K562 (cell line): ENCODE measurements around the gene RNF150. TPM values are rescaled to one million over a fixed set of nuclear protein-coding genes. Genes with fewer than 3 reads are reported as not detected.

Experiments
- ATAC-seq: fragments of 200-7000 bp; cut with Tn5 transposase; 3 replicates; pipeline ENCODE4 v1.9.1; 2020; ENCODE audit warnings: moderate library complexity
- BruUV-seq: library from RNA; stranded (reverse); fragments of 400-500 nt; replicated peaks from 2 replicates; lab custom pipeline; 2021; lab: Mats Ljungman, UMichigan
- CTCF ChIA-PET: fragments of 300-600 bp; formaldehyde crosslinking; extraction: SDS; loops from one replicate; lab custom pipeline; 2021; ENCODE audit warnings: low intra/inter-chr PET ratio; lab: Yijun Ruan, JAX
- POLR2A ChIA-PET: fragments of 300-600, 350-650 bp; sonication (Branson Sonifier 250); formaldehyde crosslinking; extraction: SDS; loops from one replicate; lab custom pipeline; 2021; ENCODE audit warnings: antibody characterized with exemption, inconsistent platforms; lab: Yijun Ruan, JAX
- DNase-seq, 4 experiments: peaks; one replicate each; pipeline versions ENCODE4 v3.0.0 to v3.0.0-alpha.2; 2011 to 2018; ENCODE audit warnings: low spot score in 3 of 4, mixed read lengths in 3 of 4; ENCODE audit errors: extremely low read depth in 1 of 4
- FAIRE-seq: peaks from 2 replicates; lab custom pipeline; 2011; peaks lifted over from hg19 to GRCh38; lab: Jason Lieb, UNC
- H2AFZ ChIP-seq: 2 replicates; pipeline ENCODE4 v1.6.0; 2011; ENCODE audit warnings: low read depth, low read length, control low read depth, inconsistent platforms
- H3K27ac ChIP-seq: fragments of 200-600 bp; 3 replicates; pipeline ENCODE4 v1.8.0; 2011; ENCODE audit warnings: low read depth, mild to moderate bottlenecking, control low read depth, inconsistent platforms, low read length, moderate library complexity, mixed read lengths; ENCODE audit errors: extremely low read depth
- H3K27me3 ChIP-seq, 2 experiments: fragments of 300-600 bp in 1 of 2; 2 replicates in 1 of 2; 3 replicates in 1 of 2; pipeline versions ENCODE4 v1.6.0 to v1.8.0; 2011; ENCODE audit warnings: inconsistent platforms in 2 of 2, low read length in 2 of 2, mild to moderate bottlenecking in 1 of 2, mixed read lengths in 1 of 2, moderate library complexity in 1 of 2; ENCODE audit not compliant: control insufficient read depth in 2 of 2, insufficient read depth in 2 of 2
- H3K36me3 ChIP-seq: fragments of 300-600 bp; 3 replicates; pipeline ENCODE4 v1.8.0; 2011; ENCODE audit warnings: mild to moderate bottlenecking, low read length, inconsistent platforms; ENCODE audit not compliant: control insufficient read depth, insufficient read depth
- H3K4me1 ChIP-seq, 2 experiments: fragments of 200-600 bp in 1 of 2; replicated peaks in 1 of 2; 2 replicates in 1 of 2; 3 replicates in 1 of 2; pipeline versions ENCODE4 v1.5.1 to v1.8.0; 2011; ENCODE audit warnings: inconsistent platforms in 2 of 2, low read length in 2 of 2, mild to moderate bottlenecking in 1 of 2, mixed read lengths in 1 of 2, moderate library complexity in 1 of 2; ENCODE audit not compliant: control insufficient read depth in 2 of 2, insufficient read depth in 2 of 2
- H3K4me2 ChIP-seq: 2 replicates; pipeline ENCODE4 v1.6.1; 2011; ENCODE audit warnings: low read length, control low read depth, inconsistent platforms, mixed read lengths; ENCODE audit not compliant: insufficient read depth
- H3K4me3 ChIP-seq: fragments of 200-600 bp; sonication (generic), shearing (Covaris generic); 2 replicates; pipeline ENCODE4 v1.5.1; 2016; ENCODE audit warnings: control low read depth, inconsistent platforms
- H3K79me2 ChIP-seq: fragments of 200-600 bp; 3 replicates; pipeline ENCODE4 v1.8.0; 2011; ENCODE audit warnings: low read length, inconsistent platforms; ENCODE audit not compliant: control insufficient read depth, insufficient read depth
- H3K9ac ChIP-seq, 2 experiments: 2 replicates each; pipeline versions ENCODE4 v1.6.0 to v1.6.1; 2011; ENCODE audit warnings: low read depth in 2 of 2, low read length in 2 of 2, control low read depth in 1 of 2, inconsistent platforms in 1 of 2, mild to moderate bottlenecking in 1 of 2, mixed read lengths in 1 of 2; ENCODE audit not compliant: insufficient read depth in 1 of 2
- H3K9me1 ChIP-seq: one replicate; pipeline ENCODE4 v1.6.0; 2011; ENCODE audit warnings: inconsistent platforms, mild to moderate bottlenecking, low read length, moderate library complexity; ENCODE audit not compliant: control insufficient read depth, insufficient read depth
- H3K9me3 ChIP-seq: replicated peaks from 2 replicates; pipeline ENCODE4 v1.5.1; 2011; ENCODE audit warnings: low read depth, low read length, inconsistent platforms; ENCODE audit not compliant: control insufficient read depth, insufficient read depth
- H4K20me1 ChIP-seq: replicated peaks from 2 replicates; pipeline ENCODE4 v1.6.1; 2011; ENCODE audit warnings: low read length, inconsistent platforms, mixed read lengths; ENCODE audit not compliant: control insufficient read depth, insufficient read depth
- BHLHE40 ChIP-seq: IDR thresholded peaks from 2 replicates; pipeline ENCODE4 v1.6.1; 2011; ENCODE audit warnings: low read length, improper control_type of control experiment
- C11orf30 ChIP-seq: fragments of 450-650 bp; IDR thresholded peaks from 2 replicates; pipeline ENCODE4 v1.6.1; 2016; ENCODE audit warnings: low read depth, mild to moderate bottlenecking
- CC2D1A ChIP-seq: fragments of 450-650 bp; IDR thresholded peaks from 2 replicates; pipeline ENCODE4 v1.6.1; 2017; ENCODE audit warnings: mild to moderate bottlenecking
- MAFF ChIP-seq: IDR thresholded peaks from 2 replicates; pipeline ENCODE4 v1.6.1; 2012; ENCODE audit warnings: low read length, improper control_type of control experiment
- MAFG ChIP-seq: fragments of 450-650 bp; conservative IDR thresholded peaks from 2 replicates; pipeline ENCODE4 v1.6.1; 2016; ENCODE audit warnings: missing genetic modification characterization, missing compliant biosample characterization
- MAFK ChIP-seq: IDR thresholded peaks from 2 replicates; pipeline ENCODE4 v1.6.1; 2011; ENCODE audit warnings: low read length, improper control_type of control experiment
- NFE2L1 ChIP-seq: fragments of 450-650 bp; IDR thresholded peaks from 2 replicates; pipeline ENCODE4 v1.6.1; 2016; ENCODE audit warnings: missing genetic modification characterization, low read depth, mild to moderate bottlenecking, missing compliant biosample characterization, moderate library complexity, borderline replicate concordance
- PRPF4 ChIP-seq: fragments of 200-400 bp; formaldehyde crosslinking; IDR thresholded peaks from one replicate; pipeline ENCODE4 v1.6.1; 2017; ENCODE audit warnings: low read length, low read depth, mild to moderate bottlenecking; ENCODE audit not compliant: insufficient read depth, poor library complexity, severe bottlenecking
- ZFPM2 ChIP-seq: fragments of 250-450 bp; sonication (Bioruptor Pico); IDR thresholded peaks from 2 replicates; pipeline ENCODE4 v1.5.1; 2022; ENCODE audit warnings: mild to moderate bottlenecking
- ZNF140 ChIP-seq: fragments of 250-450 bp; sonication (Bioruptor Pico); IDR thresholded peaks from 2 replicates; pipeline ENCODE4 v1.8.0; 2021; ENCODE audit warnings: moderate library complexity, mild to moderate bottlenecking, inconsistent platforms
- ZNF316 ChIP-seq: fragments of 450-650 bp; IDR thresholded peaks from 2 replicates; pipeline ENCODE4 v1.6.1; 2016
- ZNF583 ChIP-seq: fragments of 250-450 bp; sonication (Bioruptor Pico); IDR thresholded peaks from 2 replicates; pipeline ENCODE4 v1.4.0; 2020
- WGBS: fragments of 100-300 bp; shearing (Covaris generic); methylation state at CpG from one replicate; pipeline ENCODE4 v1.1.6; 2016; ENCODE audit warnings: low coverage, mixed read lengths; ENCODE audit not compliant: insufficient coverage; ENCODE audit errors: missing lambda C conversion rate; 5-methylcytosine and 5-hydroxymethylcytosine counted together
- in situ Hi-C: fragments of 300-500 bp; cut with MboI; formaldehyde crosslinking; loops from 4 replicates; pipeline ENCODE4 v1.15.0; 2018; ENCODE audit warnings: inconsistent platforms, mixed read lengths
- intact Hi-C: fragments of 100-400 bp; cut with micrococcal nuclease; formaldehyde crosslinking; loops from 2 replicates; pipeline ENCODE4 v1.14.2; 2022
- polyA plus RNA-seq, 8 experiments: library from polyadenylated mRNA; depleted of rRNA in 4 of 8; stranded (reverse) in 5 of 8; unstranded in 3 of 8; fragments of >200 nt; fragmentation: Nextera tagmentation in 2 of 8; fragmentation: Illumina TruSeq in 1 of 8; extraction: Ambion mirVana in 2 of 8; extraction: Trizol in 1 of 8; gene quantifications; 2 replicates each; pipeline versions ENCODE4 v1.2.1 to v1.2.3, GENCODE V29; 2011 to 2014; ENCODE audit warnings: inconsistent platforms in 1 of 8, missing spikeins in 1 of 8
- total RNA-seq, 7 experiments: library from RNA; depleted of rRNA in 6 of 7; stranded (reverse); fragments of >200 nt in 6 of 7; fragmentation: Illumina TruSeq in 2 of 7; extraction: Trizol in 2 of 7; gene quantifications; 2 replicates each; pipeline versions ENCODE4 v1.2.1 to v1.2.3, GENCODE V29; 2011 to 2021; ENCODE audit warnings: low replicate concordance in 1 of 7
- TF ChIP-seq, protein P1 (sequence below): fragments of 450-650 bp; IDR thresholded peaks from 2 replicates; pipeline ENCODE4 v1.6.1; 2016; ENCODE audit warnings: borderline replicate concordance

RNF150 gene
- total and polyA plus RNA-seq, 9 of the 15 experiments (the other 6 are each of a cell fraction or from before 2014, with no cell fraction given) = 0.09 TPM; not detected in 8

- WGBS = 0% methylated on average over 1 of the region's 1 CpG
- CTCF ChIA-PET = no interaction called here
Observed at GRCh38 chr4:140849526-140849925, 283.7 kb downstream of the RNF150 start.

DNA sequence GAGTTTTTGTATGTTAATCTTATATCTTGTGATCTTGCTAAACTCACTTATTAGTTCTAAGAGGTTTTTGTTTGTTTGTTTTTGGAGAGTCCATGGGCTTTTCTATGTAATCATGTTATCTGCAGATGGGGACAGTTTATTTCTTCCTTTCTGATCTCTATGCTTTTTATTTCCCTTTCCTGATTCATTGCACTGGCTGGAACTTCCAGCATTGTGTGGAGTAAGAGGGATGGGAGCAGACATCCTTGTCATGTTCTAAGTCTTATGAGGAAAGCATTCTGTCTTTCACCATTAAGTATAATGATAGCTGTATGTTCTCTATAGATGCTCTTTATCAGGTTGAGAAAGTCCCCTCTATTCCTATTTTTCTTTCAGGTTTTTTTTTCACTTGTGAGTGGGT lies 286.5 kb downstream of the RNF150 start:
- no peak overlapping the region for H3K4me2 ChIP-seq
- no peaks in the 10 kb centered on the region for H3K9me1 ChIP-seq
- no peaks in the 10 kb centered on the region for H3K36me3 ChIP-seq
- no peak overlapping the region for H2AFZ ChIP-seq
- ATAC-seq (no peak), DNase-seq (no peak), FAIRE-seq (no peak)
- in situ Hi-C loops (no loop called here), intact Hi-C loops (no loop called here)
- no peak overlapping the region for H3K9ac ChIP-seq
- H3K27ac ChIP-seq = no peak overlapping the region
- no peaks in the 10 kb centered on the region for H3K9me3 ChIP-seq
- no peaks in the 10 kb centered on the region for H3K27me3 ChIP-seq
- no peaks in the 10 kb centered on the region for H3K79me2 ChIP-seq
- H3K4me3 ChIP-seq = no peak overlapping the region
- no peaks in the 10 kb centered on the region for H4K20me1 ChIP-seq
- POLR2A ChIA-PET = no interaction called here
- H3K4me1 ChIP-seq = no peaks in the 10 kb centered on the region
- TF ChIP-seq PRPF4 = no peak
- TF ChIP-seq NFE2L1 (tag) = no peak
- TF ChIP-seq BHLHE40 = no peak
- TF ChIP-seq, protein P1, sequence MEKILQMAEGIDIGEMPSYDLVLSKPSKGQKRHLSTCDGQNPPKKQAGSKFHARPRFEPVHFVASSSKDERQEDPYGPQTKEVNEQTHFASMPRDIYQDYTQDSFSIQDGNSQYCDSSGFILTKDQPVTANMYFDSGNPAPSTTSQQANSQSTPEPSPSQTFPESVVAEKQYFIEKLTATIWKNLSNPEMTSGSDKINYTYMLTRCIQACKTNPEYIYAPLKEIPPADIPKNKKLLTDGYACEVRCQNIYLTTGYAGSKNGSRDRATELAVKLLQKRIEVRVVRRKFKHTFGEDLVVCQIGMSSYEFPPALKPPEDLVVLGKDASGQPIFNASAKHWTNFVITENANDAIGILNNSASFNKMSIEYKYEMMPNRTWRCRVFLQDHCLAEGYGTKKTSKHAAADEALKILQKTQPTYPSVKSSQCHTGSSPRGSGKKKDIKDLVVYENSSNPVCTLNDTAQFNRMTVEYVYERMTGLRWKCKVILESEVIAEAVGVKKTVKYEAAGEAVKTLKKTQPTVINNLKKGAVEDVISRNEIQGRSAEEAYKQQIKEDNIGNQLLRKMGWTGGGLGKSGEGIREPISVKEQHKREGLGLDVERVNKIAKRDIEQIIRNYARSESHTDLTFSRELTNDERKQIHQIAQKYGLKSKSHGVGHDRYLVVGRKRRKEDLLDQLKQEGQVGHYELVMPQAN = no peak
- no peak for TF ChIP-seq ZNF583 (CRISPR knock-in tag)
- CTCF ChIA-PET = no interaction called here
- BruUV-seq = no TSS peak

More at GRCh38 chr4:140849526-140849925, 283.7 kb downstream of the RNF150 start:
- no peak overlapping the region for H3K4me3 ChIP-seq
- FAIRE-seq (no peak), DNase-seq (no peak), ATAC-seq (no peak)
- H3K4me2 ChIP-seq = no peak overlapping the region
- no peaks in the 10 kb centered on the region for H3K9me3 ChIP-seq
- H3K9ac ChIP-seq = no peak overlapping the region
- no peaks in the 10 kb centered on the region for H3K79me2 ChIP-seq
- H3K27me3 ChIP-seq = no peaks in the 10 kb centered on the region
- no peaks in the 10 kb centered on the region for H3K9me1 ChIP-seq
- H3K4me1 ChIP-seq = no peaks in the 10 kb centered on the region
- BruUV-seq = no TSS peak
- intact Hi-C loops = no loop called here
- H3K27ac ChIP-seq = no peak overlapping the region
- in situ Hi-C loops = no loop called here
- no peak overlapping the region for H2AFZ ChIP-seq
- TF ChIP-seq MAFG (tag) (peak; percentile 81), ZFPM2 (CRISPR knock-in tag) (no peak), MAFF (peak; percentile 93), MAFK (peak; percentile 94), ZNF140 (CRISPR knock-in tag) (no peak), ZNF316 (peak; percentile 89), C11orf30 (peak; percentile 79), CC2D1A (no peak)
- no peaks in the 10 kb centered on the region for H4K20me1 ChIP-seq
- POLR2A ChIA-PET = interaction anchor here (0.6 kb wide), 1 partner anchor 1466 kb away, joined by 3 read pairs; no protein-coding TSS in a partner anchor
- H3K36me3 ChIP-seq = no peaks in the 10 kb centered on the region
